Measurements from ENCODE around the gene RAB6B. TPM values are rescaled to one million over a fixed set of nuclear protein-coding genes. Genes with fewer than 3 reads are reported as not detected.

RAB6B gene
- total RNA-seq, 1 experiment from 2014 or later = 0.86 TPM

DNA sequence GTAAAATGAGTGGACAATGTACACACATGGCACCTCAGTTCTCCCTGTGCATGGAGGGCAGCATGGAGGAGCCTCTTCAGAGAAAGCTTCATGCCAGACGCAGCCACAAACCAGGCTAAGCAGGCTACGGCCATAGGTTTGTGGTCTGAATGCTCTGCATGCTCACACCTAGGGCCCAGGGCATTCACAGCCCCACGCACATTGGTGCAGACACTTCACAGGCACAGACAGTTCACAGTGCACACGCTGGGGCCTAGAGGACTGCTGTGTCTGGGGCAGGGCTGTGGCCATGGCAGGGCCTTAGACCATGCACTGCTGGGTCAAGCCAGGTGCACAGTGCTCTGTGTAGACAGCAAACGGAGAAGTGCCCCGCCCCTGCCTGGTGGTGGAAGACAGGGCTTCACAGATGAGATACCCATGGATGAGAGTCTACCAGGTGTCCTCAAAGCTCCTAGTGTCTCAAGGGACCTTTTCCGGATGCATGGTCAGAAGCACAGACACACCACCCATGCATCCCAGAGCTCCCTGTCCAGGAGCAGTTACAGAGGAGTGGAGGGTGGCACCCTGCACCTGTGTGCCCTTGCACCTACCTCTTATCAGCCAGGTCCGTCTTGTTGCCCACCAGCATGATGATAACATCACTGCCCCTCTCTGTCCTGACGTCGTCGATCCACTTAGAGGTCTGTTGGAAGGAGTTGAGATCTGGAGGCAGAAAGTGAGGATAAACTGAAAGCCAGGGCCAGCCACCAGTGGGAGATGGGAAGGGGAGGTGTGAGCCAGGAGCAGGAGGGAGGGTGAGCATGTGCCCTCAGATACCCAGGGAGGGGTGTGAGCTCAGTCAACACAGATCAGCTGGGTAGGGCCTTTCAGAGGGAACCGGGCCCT, 56.5 kb downstream of the RAB6B start:
- no TSS peak for BruUV-seq (replicated peaks)
- Histone ChIP-seq H3K36me3 (ENCODE audit: insufficient read depth, low read length, poor library complexity, severe bottlenecking) (no peaks in the 10 kb centered on the region), H3K27ac (ENCODE audit: low read depth, low read length, poor library complexity, severe bottlenecking) (no peak overlapping the region), H3K9me3 (ENCODE audit: low read depth, low read length, poor library complexity, severe bottlenecking) (no peaks in the 10 kb centered on the region), H3K4me3 (ENCODE audit: low read depth, low read length, poor library complexity, severe bottlenecking) (no peak overlapping the region), H3K4me1 (ENCODE audit: insufficient read depth, low read length, poor library complexity, severe bottlenecking) (no peaks in the 10 kb centered on the region), H3K27me3 (replicated peaks; ENCODE audit: insufficient read depth, low read depth, low read length, poor library complexity) (no peaks in the 10 kb centered on the region)
- POLR2A ChIA-PET (ENCODE audit: low non-redundant PET) = no interaction called here
- TF ChIP-seq CTCF (conservative IDR thresholded peaks at IDR 0.05; ENCODE audit: low read depth, low read length) (no peak), EZH2 (IDR thresholded peaks at IDR 0.05; ENCODE audit: borderline replicate concordance, low read depth, low read length, poor library complexity, severe bottlenecking) (no peak)
- intact Hi-C loops (cut with micrococcal nuclease; ENCODE audit: unreplicated experiment) = no loop called here
- CTCF ChIA-PET = no interaction called here
- no peak for DNase-seq (ENCODE audit: low spot score)

DNA sequence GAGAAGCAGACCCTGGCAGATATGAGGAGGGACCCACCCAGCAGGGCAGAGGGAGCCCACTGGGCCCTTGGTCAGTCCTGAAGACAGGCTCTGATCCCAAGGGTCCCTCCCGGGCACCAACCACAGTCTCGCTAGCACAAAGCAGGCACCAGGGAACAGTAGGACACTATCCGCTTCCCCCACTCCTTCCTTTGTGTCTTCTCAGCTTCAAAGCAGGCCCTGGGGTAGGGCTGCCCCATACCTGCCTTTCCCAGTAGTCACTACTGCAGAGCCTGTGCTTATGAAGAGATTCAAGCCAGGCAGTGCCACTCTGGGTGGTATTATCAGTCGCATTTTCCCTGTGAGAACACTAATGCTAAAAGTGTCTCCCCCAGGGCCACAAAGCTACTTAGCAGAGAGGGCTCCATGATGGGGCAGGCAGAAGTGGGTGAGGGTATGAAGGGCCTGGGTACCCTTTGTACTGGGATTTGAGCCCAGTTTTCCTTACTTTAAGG, 57.3 kb downstream of the RAB6B start:
- Histone ChIP-seq H3K27me3 (replicated peaks; ENCODE audit: insufficient read depth, low read depth, low read length, poor library complexity) (no peaks in the 10 kb centered on the region), H3K27ac (ENCODE audit: low read depth, low read length, poor library complexity, severe bottlenecking) (no peak overlapping the region), H3K9me3 (ENCODE audit: low read depth, low read length, poor library complexity, severe bottlenecking) (no peaks in the 10 kb centered on the region), H3K4me1 (ENCODE audit: insufficient read depth, low read length, poor library complexity, severe bottlenecking) (no peaks in the 10 kb centered on the region), H3K36me3 (ENCODE audit: insufficient read depth, low read length, poor library complexity, severe bottlenecking) (no peaks in the 10 kb centered on the region), H3K4me3 (ENCODE audit: low read depth, low read length, poor library complexity, severe bottlenecking) (no peak overlapping the region)
- no TSS peak for BruUV-seq (replicated peaks)
- CTCF ChIA-PET = no interaction called here
- intact Hi-C loops (cut with micrococcal nuclease; ENCODE audit: unreplicated experiment) = no loop called here
- no peak for DNase-seq (ENCODE audit: low spot score)
- TF ChIP-seq CTCF (conservative IDR thresholded peaks at IDR 0.05; ENCODE audit: low read depth, low read length) (no peak), EZH2 (IDR thresholded peaks at IDR 0.05; ENCODE audit: borderline replicate concordance, low read depth, low read length, poor library complexity, severe bottlenecking) (no peak)
- POLR2A ChIA-PET (ENCODE audit: low non-redundant PET) = no interaction called here

GRCh38 chr3:133837487-133838295, 58.0 kb downstream of the RAB6B start:
- Histone ChIP-seq H3K4me1 (ENCODE audit: insufficient read depth, low read length, poor library complexity, severe bottlenecking) (no peaks in the 10 kb centered on the region), H3K27me3 (replicated peaks; ENCODE audit: insufficient read depth, low read depth, low read length, poor library complexity) (no peaks in the 10 kb centered on the region), H3K36me3 (ENCODE audit: insufficient read depth, low read length, poor library complexity, severe bottlenecking) (no peaks in the 10 kb centered on the region), H3K27ac (ENCODE audit: low read depth, low read length, poor library complexity, severe bottlenecking) (no peak overlapping the region), H3K4me3 (ENCODE audit: low read depth, low read length, poor library complexity, severe bottlenecking) (no peak overlapping the region), H3K9me3 (ENCODE audit: low read depth, low read length, poor library complexity, severe bottlenecking) (no peaks in the 10 kb centered on the region)
- no peak for TF ChIP-seq EZH2 (IDR thresholded peaks at IDR 0.05; ENCODE audit: borderline replicate concordance, low read depth, low read length, poor library complexity, severe bottlenecking)
- TF ChIP-seq CTCF (conservative IDR thresholded peaks at IDR 0.05; ENCODE audit: low read depth, low read length) = no peak
- intact Hi-C loops (cut with micrococcal nuclease; ENCODE audit: unreplicated experiment) = no loop called here
- no peak for DNase-seq (ENCODE audit: low spot score)
- BruUV-seq (replicated peaks) = no TSS peak
- POLR2A ChIA-PET (ENCODE audit: low non-redundant PET) = no interaction called here
- CTCF ChIA-PET = no interaction called here
